ENCODE data around the gene ABCC11. TPM values are rescaled to one million over a fixed set of nuclear protein-coding genes. Genes with fewer than 3 reads are reported as not detected.
A peak's percentile ranks its signal among the peaks of the same experiment; 100 is the strongest.

ABCC11 gene
- not detected for total RNA-seq

DNA sequence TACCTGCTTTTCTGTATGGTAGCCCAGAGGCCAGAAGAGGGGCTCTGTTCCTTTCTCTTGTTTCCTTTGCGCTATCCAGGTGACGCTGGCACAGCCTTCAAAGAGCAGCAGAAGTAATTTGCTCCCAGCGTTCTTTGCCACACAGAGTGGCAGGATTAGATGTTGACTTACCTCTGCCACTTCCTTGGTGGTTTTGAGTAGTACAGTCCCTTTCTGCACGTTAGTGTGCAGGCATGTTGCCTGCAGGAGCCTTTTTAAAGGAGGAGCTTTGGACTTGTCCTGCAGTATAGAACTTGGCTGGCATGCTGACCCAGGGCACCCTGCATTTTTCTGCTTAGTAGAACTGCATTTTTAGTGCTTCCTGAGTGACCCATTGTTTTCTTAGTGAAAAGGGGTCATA lies at the start of gene ABCC11:
ABCC11 (minus strand) TSS at position 229 of the 400 bp plus-strand sequence. CDS start 15,618 bp downstream, outside the sequence.
- no peaks in the 10 kb centered on the region for H3K9me3 ChIP-seq
- peaks cover 0 to under 1% (median 0%) of the 10 kb centered on the region in 3 donors for H3K36me3 ChIP-seq
- TF ChIP-seq, protein P1, sequence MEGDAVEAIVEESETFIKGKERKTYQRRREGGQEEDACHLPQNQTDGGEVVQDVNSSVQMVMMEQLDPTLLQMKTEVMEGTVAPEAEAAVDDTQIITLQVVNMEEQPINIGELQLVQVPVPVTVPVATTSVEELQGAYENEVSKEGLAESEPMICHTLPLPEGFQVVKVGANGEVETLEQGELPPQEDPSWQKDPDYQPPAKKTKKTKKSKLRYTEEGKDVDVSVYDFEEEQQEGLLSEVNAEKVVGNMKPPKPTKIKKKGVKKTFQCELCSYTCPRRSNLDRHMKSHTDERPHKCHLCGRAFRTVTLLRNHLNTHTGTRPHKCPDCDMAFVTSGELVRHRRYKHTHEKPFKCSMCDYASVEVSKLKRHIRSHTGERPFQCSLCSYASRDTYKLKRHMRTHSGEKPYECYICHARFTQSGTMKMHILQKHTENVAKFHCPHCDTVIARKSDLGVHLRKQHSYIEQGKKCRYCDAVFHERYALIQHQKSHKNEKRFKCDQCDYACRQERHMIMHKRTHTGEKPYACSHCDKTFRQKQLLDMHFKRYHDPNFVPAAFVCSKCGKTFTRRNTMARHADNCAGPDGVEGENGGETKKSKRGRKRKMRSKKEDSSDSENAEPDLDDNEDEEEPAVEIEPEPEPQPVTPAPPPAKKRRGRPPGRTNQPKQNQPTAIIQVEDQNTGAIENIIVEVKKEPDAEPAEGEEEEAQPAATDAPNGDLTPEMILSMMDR (IDR thresholded peaks at IDR 0.05) = no peak
- TF ChIP-seq POLR2A (IDR thresholded peaks at IDR 0.05) = no peak
- TF ChIP-seq EP300 (IDR thresholded peaks at IDR 0.05) = no peak
- no peaks in the 10 kb centered on the region for H3K27me3 ChIP-seq
- H3K27ac ChIP-seq = peak within 1 kb of the TSS in 1 of 4 donors; percentile 90
- H3K4me1 ChIP-seq = peaks cover 0 to 71% (median 14%) of the 10 kb centered on the region in 4 donors
- DNase-seq (ENCODE audit: low spot score in 2 of 2) = no peak
- H3K4me3 ChIP-seq = no peak within 1 kb of the TSS
- 44 to 47% methylated on average over 4 of the region's 4 CpGs for WGBS, 2 donors

DNA sequence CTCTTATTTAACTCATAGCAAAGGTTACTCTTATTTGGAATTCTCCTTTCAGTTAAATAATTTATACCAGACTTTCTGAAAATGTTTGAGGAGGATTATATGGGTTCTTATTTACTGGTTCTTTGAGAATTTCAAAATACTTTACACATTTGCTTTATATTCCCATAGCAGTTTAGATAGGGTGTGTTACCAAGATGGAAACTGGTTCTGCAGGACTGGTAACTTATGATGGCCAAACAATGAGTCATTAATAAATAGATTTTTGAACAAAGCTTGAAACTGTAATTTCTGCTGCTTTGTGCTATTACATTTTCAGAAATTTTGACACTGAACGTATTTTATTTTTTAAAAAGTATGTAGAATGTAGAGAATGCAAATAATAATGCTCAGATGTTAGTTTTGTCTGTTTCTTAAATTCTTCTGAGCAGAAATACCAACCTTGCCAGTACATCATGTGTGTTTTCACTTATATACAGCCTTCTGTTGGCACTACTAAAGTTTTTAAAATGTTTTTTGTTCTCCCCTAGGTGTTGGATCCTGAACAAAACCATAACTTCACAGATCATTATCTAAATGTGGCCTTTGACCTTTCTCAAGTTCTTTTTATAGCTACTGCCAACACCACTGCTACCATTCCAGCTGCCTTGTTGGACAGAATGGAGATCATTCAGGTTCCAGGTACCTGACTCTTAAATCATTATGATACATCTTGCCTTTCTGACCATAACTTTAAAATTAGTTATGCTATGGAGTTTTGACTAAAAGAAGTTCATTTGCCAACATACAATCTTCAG lies 48.3 kb upstream of the ABCC11 start:
- Histone ChIP-seq H3K36me3 (peaks cover 0 to 57% (median 6%) of the 10 kb centered on the region in 3 donors), H3K9me3 (no peaks in the 10 kb centered on the region), H3K4me3 (no peak overlapping the region), H3K27ac (no peak overlapping the region), H3K4me1 (no peaks in the 10 kb centered on the region), H3K27me3 (no peaks in the 10 kb centered on the region)
- TF ChIP-seq, protein P1 (IDR thresholded peaks at IDR 0.05) = no peak
- TF ChIP-seq EP300 (IDR thresholded peaks at IDR 0.05) (no peak), POLR2A (IDR thresholded peaks at IDR 0.05) (no peak)
- 49 to 70% methylated on average over 1 of the region's 1 CpG for WGBS, 2 donors
- DNase-seq (ENCODE audit: low spot score in 2 of 2) = no peak

DNA sequence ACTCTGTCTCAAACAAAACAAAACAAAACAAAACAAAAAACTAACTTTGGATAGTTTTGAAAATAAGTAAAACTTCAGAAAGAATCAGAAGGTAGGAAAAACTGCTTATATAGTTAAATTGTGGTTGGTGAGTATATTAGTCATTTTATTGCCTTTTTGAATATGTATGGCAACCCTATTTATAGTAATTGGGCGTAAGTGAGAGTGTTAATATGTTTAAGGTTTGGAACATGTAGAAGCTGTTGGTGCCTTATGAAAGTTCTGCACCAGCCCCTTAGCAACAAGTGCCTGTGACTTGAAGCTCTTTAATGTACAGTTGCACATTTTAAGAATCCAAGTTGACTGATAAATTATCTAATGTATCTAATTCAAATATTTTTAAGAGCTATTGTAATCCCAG lies 47.4 kb upstream of the ABCC11 start:
- TF ChIP-seq, protein P1 (IDR thresholded peaks at IDR 0.05) = no peak
- TF ChIP-seq POLR2A (IDR thresholded peaks at IDR 0.05) = no peak
- no peak for TF ChIP-seq EP300 (IDR thresholded peaks at IDR 0.05)
- Histone ChIP-seq H3K27ac (no peak overlapping the region), H3K36me3 (peaks cover 0 to 59% (median 6%) of the 10 kb centered on the region in 3 donors), H3K27me3 (no peaks in the 10 kb centered on the region), H3K4me1 (no peaks in the 10 kb centered on the region), H3K4me3 (no peak overlapping the region), H3K9me3 (no peaks in the 10 kb centered on the region)
- 98% methylated on average over 1 of the region's 1 CpG for WGBS, 2 donors
- DNase-seq (ENCODE audit: low spot score in 2 of 2) = no peak

DNA sequence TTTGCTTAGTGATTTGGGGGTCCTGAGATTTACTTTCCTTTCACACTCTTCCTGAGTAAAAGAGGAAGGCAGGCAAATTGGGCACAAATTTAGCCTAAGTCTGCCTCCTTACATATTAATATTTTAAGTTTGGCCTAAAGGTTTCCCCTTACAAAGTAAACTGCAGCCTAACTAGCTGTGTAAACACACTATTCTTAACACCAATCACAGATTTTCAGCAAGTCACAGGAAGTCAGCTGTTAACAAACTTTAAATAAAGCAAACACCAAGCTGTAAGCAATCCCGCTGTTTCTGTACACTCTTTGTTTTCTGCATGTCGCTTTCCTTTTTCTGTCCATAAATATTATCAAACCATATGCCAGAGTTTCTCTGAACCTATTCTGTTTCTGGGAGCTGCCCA lies 45.1 kb upstream of the ABCC11 start:
- no peak for TF ChIP-seq EP300 (IDR thresholded peaks at IDR 0.05)

DNA sequence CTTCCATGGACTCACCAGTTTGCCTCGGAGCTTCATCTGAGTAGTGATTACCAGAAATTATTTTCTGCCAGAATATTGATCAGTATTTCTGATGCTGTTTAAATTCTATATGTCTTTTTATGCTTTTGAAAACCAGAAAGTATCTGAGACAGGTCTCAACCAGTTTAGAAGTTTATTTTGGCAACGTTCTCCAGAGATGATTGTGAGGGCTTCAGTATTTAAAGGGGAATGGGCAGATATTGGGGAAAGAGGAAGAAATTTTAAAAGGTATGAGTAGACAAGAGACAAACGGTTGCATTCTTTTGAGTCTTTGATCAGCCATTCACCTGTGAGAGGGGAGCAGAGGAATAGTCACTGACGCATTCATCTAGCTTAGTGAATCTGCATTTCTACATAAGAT lies 44.4 kb upstream of the ABCC11 start:
- peaks cover 0 to 66% (median 0%) of the 10 kb centered on the region in 3 donors for H3K36me3 ChIP-seq
- H3K4me3 ChIP-seq = no peak overlapping the region
- no peaks in the 10 kb centered on the region for H3K4me1 ChIP-seq
- H3K27me3 ChIP-seq = no peaks in the 10 kb centered on the region
- WGBS, 2 donors = 74 to 80% methylated on average over 4 of the region's 4 CpGs
- peaks cover 0 to 10% (median 3%) of the 10 kb centered on the region in 4 donors for H3K9me3 ChIP-seq
- no peak for DNase-seq (ENCODE audit: low spot score in 2 of 2)
- H3K27ac ChIP-seq = no peak overlapping the region
- TF ChIP-seq, protein P1 (IDR thresholded peaks at IDR 0.05) = no peak
- no peak for TF ChIP-seq EP300 (IDR thresholded peaks at IDR 0.05)
- no peak for TF ChIP-seq POLR2A (IDR thresholded peaks at IDR 0.05)

More for the DNA sequence above, 45.1 kb upstream of the ABCC11 start:
- Histone ChIP-seq H3K36me3 (peaks cover 0 to 66% (median 0%) of the 10 kb centered on the region in 3 donors), H3K27me3 (no peaks in the 10 kb centered on the region), H3K9me3 (peaks cover 0 to 3% (median 0%) of the 10 kb centered on the region in 4 donors), H3K4me3 (no peak overlapping the region), H3K27ac (no peak overlapping the region), H3K4me1 (no peaks in the 10 kb centered on the region)
- DNase-seq (ENCODE audit: low spot score in 2 of 2) = no peak
- 47 to 57% methylated on average over 2 of the region's 2 CpGs for WGBS, 2 donors
